HG02763 (cell line): ENCODE data around the gene CDSN.

ENCODE experiments used
- ATAC-seq: cut with Tn5 transposase; IDR thresholded peaks from one replicate; pipeline ENCODE4 v1.9.1; 2021; ENCODE audit warnings: mild to moderate bottlenecking, moderate library complexity; ENCODE audit not compliant: unreplicated experiment

The CDSN gene

DNA sequence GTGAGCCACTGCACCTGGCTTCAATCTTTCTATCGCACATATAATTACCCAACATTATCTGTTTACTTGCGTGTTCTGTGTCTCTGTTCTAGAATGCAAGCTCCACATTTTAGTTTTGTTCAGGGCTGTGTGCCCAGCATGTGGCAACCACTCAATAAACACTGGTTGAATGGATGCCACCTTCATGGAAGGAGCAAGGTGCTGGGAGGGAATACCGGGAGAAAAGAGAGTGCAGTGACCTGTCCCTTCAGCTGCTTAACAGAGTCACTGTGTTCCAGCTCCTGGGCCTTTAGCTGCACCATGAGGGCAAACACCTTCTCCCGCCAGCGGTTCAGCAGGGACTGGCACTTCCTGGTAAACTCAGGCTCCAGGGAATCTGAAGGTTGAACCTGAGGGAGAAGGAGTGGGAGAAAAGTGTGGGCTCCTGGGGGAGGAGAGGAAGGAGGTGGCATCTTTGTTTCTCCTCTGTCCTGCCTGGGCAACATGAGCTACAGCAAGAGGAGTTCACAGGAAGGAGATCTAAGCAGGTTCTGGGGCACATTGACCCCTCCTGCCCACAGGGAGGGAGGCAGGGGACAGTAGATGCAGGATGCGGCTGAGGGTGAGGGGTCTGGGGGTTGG, 29.7 kb upstream of the CDSN start:
- no peak for ATAC-seq

DNA sequence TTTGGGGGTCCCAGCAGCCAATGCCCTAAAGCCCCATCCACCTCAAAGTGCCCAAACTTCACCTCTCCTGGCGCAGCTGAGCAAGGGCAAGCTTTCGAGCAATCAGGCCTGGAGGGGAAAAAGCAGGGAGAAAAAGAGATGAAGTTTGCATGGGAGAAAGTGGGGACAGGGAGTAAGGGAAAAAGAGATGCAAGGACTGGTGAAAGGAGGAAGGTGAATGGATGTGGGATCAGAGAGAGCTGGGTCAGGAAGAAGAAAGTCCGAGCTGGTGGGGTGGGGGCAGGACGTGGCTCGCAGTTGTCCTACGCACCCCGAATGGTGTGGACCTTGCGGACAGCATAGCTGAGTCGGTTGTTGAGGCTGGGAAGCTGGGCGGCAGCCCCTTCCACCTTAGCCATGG, 25.1 kb upstream of the CDSN start:
- ATAC-seq = no peak

DNA sequence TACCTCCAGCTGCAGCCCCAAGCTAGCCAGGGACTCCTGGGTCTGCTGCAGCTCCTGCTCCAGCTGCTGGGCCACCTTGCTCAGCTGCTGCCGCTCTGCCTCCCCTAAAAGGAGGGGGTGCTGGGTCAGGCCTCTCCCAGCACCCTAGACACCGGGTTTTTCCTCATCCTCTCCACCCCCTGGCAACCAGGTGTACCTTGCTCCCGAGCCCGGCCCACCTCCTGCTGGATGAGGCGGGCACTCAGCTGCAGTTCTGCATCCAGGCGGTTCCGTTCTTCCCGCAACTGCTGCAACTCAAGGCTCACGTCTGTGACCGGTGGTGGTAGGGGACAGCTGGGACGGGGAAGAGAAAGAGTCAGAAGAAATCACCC, 24.7 kb upstream of the CDSN start:
- no peak for ATAC-seq

DNA sequence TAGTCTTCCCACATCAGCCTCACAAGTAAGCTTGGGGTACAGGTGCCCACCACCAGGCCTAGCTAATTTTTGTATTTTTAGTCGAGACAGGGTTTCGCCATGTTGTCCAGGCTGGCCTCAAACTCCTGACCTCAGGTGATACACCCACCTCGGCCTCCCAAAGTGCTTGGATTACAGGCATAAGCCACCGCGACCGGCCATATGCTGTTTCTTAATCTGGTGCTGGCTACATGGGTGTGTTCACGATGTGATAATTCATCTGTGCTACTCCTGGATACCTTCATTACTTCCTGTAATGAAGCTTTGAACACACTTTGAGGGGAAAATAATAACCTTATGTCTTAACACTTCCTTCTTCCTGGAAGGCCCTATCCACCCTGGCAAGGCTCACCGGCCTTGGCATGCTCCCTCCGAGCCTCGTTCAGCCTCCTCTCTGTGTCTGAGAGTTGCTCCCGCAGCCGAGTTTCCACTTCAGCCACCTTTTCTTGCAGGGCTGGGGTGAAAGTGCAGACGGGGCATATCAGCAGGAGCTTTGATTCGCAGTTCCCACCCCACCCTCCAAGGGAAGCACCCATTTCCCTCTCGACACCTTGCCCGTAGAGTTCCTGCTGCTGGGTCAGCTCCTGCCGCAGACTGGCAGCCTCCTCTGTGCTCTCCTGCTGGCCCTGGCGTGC, 24.2 kb upstream of the CDSN start:
- no peak for ATAC-seq

DNA sequence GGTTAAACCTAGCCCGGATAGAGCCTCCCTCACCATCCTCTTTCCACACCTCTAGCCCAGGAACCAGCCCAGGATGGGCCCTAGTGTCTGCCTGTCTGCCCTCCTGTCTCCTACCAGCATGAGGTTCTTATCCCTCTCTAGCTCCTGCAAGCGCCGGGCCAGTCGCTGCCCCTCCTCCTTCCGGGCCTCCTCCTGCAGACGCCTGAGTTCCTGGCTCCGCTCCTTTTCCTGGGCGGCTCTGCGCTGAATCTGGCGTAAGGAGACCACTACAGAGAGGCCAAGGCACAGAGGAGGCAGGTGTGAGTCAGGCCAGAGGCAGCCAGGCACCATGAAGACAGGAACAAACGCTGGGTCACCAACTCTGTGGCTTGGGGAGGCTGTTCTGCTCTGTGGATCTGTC, 22.9 kb upstream of the CDSN start:
- no peak for ATAC-seq

DNA sequence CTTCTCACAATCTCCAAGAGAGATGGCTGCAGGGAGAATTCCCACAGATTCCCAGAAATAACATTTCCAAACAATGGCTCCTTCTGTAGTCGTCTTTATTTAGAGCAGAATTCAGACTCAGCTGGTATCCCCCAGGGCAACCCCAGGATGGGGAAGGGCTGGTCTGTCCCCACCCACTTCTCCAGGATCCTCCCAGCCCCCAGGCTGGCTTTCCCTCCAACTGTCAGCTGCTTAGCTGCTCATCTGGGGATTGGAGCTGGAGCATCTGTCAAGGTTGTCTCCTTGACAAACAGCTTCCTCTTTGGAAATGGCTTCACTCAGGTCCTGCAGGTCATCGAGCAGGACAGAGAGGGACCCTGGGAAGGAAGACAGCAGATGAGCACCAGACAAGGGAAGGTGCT, 22.1 kb upstream of the CDSN start:
- no peak for ATAC-seq

DNA sequence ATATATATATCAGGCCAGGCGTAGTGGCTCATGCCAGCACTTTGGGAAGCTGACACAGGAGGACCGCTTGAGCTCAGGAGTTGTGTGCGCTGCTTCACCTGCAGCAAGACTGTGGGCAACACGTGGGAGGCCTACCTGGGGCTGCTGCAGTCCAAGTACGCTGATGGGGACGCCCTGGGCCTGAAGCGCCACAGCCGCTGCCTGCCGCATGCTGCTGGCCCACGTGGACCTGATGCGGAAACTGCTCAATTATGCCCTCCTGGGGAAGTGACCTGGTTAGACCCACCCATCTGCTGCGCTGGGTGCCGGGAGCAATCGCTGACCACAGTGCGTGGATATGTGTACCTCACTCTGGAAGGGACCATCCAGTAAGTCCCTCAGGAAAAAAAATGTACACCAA, 20.4 kb upstream of the CDSN start:
- ATAC-seq = no peak

DNA sequence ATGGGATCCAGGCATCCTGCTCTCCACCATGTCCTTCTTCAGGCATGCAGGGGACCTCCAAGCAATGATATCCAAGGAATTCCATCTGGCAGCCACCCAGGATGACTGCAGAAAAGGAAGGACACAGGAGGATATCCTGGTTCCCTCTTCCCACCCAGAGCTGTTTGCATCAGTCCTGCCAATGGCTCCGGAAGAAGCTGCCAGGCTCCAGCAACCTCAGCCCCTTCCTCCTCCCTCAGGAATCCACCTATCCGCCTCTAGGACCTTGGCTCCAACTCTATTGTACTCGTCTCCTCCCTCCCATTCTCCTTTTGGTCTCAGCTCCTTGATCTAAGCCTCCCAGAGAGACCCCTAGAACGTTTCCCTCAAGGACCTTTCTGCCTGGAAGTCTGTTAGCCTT, 19.4 kb upstream of the CDSN start:
- ATAC-seq = no peak

DNA sequence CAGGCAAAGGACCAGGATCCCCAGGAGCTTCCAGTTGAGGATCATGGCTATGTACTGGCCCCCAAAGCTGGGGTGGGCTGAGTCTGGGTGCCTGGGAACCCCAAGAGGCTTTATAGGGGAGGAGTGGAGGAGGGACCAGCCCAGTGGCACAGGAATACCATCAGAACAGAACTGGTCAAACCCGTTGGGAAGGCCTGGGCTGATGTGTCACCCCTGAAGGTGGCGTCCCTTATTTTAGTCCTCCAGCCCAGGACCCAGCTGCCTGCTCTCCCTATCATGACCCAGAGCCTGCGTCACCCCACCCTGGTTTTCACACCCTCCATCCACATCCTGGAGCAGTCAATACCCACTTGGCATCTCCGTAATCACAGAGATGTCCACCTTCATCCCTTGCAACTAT, 18.7 kb upstream of the CDSN start, which contains the start of gene PSORS1C2:
Gene PSORS1C2 (minus strand): TSS at position 85 of the 400 bp plus-strand sequence. CDS start 40 bp downstream, at position 45.
- ATAC-seq = no peak

DNA sequence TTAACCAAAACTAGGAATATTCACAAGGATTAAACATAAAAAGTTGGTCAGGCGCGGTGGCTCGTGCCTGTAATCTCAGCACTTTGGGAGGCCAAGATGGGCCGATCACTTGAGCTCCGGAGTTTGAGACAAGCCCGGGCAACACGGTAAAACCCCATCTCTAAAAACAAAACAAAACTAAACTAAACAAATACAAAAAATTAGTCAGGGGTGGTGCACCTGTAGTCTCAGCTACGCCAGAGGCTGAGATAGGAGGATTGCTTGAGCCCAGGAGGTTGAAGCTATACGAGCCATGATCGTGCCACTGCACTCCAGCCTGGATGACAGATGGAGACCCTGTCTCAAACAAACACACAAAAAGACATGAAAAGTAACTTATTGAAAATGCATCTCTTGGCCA, 15.5 kb upstream of the CDSN start:
- ATAC-seq = no peak

DNA sequence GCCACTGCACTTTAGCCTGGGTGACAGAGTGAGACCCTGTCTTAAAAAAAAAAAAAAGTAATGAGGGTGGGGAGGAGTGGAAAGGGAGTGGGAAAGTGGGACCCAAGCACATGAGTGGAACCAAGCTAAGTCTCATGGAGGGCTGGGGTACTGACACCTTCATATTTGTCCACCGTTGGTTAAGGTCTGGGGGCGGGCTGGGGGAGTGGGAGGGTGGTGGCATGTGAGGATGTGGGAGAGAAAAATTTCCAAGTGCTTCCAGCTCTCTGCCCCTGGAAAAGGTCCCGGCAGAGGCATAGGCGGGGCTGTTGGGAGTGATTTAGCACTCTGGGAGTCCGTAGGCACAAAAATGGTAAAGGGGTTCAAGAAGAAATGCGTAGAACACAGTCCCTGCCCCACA, 12.6 kb upstream of the CDSN start:
- ATAC-seq = no peak

DNA sequence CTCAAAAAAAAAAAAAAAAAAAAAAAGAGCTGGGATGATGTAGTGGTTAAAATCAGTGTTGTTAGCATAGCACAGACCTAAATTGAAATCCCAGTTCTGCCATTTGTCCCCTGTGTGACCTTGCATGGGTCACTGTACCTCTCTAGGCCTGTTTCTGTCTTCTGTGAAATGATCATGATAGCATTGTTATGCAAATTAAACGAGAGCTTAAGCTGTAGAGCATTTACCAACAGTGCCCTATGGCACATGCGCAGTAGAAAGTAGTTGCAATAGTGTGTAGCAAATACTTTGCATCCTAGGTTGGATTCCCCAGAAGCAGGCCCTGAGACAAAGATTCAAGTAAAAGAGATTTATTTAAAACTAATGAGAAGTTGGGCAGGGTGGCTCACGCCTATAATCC, 11.3 kb upstream of the CDSN start:
- no peak for ATAC-seq

DNA sequence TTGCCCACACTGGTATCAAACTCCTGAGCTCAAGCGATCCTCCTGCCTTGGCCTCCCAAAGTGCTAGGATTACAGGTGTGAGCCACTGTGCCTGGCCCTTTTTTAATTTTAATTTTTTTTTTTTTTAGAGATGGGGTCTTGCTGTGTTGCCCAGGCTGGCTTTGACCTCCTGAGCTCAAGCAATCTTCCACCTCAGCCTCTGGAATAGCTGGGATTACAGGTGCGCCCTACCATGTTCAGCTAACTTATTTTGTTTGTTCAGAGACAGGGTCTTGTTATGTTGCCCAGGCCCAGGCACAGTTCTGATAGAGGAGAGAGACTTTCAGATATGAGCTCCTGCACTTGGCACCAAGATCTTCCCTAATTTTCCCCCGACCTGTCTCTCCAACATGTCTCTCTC, 10.5 kb upstream of the CDSN start:
- ATAC-seq = no peak

DNA sequence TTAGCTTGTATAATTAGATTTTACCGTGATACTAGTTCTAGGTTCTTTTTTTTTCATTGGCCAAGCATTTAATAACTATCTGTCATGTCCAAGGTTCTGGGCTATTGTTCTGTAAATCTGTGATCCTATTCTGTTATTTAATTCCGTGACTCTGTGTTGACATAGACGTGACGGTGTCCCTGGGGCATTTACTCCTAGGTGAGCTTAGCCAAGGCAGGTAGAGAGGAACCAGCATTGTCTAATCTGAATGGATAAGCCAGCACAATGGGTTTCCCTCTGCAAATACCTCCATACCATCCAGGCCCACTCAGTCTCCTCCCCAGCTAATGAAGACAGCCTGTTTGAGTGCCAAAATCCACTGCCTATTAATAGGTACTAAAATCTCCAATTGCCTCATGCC, 8.9 kb upstream of the CDSN start:
- no peak for ATAC-seq

DNA sequence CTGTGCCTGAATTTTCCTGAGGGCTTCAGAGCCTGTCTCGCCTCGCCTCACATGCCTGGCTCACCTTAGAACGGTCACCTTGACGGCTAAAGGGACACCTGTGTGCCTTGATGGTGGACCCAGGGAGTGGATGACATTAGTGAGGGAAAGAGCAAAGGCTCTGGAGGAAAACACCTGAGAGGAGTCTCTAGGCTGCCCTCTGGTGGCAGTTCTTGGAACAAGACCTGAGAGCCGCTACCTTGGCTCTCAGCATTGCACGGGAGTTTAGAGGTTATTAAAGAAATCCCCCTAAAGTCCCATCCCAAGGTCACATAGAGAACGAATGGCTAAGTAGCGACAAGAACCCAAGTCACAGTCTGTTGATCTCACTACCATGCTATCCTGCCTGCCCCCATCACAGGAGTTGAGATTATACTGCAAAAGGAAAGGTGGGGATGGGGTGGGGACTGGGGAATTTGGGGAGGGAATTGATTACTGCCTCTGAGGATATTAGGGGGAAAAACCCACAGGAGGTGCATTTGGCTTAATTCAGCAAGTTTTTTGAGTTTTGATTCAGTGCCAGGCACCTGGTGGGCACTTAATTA, 7.9 kb upstream of the CDSN start:
- ATAC-seq = no peak

DNA sequence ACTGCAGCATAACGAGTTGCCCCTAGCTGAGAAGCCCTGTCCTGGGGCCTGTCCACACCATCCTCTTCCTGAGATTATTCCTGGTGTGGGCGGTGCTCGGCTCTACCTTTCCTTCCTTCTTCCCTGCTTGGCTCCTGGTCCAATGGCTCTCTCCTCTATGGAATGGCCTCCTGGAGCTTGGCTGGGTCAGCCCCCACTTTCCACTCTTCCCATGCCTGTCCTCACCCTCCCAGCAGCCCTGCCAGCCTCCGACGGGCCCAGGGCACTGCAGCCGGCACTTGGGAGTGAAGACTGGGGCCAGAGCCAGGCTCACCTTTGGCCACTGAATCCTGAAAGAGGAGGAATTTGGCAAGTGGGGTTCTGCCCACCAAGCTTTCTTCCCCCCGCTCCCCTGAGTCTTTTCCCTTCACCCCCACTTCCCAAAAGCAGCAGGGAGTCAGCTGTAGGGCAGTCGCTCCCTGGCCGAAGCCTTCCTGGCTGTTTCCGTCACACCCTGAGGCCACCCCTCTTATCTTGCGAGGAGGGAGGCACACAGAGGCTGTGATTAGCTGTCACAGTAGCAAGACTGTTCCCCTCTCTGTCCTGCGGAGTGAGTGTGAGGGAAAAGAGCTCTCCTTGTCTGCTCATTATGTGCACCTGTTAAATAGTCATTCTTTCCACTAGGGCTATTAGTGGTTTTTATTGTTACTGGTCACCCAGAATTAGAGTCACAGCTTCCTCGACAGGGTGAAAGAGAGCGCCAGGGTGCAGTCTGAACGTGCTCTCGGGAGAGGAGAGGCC, 6.3 kb upstream of the CDSN start:
- no peak for ATAC-seq

DNA sequence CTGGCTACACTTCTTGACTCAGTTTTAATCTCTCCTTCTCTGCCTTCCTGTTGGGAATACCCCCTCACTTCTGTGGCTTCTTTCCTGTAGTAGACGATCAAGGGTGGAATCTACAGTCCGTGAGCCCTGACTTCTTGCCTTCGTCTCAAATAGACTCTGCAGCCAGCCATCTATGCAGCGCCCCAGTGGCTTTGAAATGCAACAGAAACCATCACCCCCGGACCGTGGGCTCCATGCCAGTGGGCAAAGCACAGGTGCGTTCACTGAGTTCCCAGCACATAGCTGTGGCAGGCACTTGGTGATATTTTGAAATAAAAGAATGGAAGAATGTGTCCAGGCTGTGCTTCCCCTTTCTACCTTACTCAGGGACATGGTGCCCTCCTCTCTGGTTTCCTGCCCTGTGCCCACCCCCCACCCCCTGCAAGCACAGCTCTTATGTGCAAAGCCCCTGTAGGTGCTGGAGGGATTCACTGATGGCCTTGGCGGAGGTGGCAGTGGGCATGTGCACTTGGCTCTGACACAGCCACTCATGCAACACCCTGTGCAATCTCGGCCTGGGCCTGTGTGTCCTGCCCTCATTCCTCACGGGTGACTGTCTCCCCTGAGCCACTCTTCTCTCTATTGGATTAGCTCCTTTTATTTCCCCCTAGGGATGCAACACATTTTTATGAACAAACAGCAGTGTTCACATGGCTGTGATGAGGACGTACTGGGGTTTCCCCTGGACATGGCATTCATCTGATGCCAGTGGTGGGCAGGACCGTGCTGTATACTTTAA, 5.5 kb upstream of the CDSN start:
- no peak for ATAC-seq

DNA sequence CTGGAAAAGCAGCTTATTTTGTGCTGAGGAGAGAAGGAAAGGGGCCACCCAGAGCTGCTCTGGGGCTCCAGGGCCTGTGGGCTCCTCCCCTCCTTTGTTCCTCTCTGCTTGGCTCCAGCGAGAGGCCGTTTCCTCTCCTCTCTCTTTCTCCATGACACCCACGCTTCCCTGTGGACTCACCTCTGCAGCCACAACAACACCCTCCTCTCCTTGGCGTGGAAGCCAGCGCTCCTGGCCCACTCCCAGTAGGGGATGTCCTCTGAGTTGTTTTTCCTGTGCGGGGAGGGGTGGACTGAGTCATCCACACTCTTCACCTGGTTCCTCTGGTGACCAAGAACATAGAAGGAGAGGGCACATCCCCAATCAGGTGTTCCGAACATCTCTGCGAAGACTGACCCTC, 4.9 kb upstream of the CDSN start:
- no peak for ATAC-seq

DNA sequence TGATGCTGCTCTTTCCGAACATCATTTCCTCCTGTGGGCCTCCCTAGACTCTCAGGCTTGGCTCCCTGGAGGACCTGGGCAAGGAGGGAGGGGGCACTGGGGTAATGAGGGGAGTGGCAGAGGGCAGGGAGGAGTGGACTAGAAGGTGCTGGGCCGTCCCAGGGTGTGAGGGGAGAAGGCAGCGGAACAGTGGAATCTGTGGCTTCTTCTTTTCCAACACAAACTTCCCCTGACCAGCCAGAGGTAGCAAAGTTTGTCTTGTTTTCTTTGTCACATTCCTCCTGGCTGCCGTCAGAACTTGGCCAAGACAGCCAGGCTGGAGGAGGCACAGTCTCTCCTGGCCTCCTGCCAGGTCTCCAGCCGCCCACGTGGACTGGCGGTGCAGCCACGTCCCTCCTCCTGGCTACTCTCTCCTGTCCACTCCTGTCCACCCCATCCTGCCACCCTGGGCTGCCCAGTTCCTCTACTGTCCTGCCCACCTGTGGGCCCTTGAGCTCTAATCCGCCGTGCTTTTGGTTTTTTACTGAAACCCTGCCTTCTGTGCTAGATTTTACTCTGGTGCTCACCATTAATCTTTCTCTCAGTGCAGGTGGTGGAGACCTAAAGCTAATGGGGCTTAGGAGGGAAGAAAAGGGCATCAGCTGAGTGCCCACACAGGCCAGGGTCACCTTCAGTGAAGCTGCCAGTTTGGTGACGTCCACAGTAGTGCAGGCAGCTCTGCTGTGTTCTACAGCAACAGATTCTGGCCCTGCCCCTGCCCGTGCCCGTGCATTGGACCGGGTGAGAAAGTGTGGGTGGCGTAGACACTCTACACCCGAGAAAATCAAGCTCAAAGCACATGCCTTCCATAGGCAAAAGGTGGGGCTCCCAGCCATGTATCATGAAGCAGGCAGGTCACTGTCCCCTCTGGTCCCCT, 2.8 kb upstream of the CDSN start:
- no peak for ATAC-seq

DNA sequence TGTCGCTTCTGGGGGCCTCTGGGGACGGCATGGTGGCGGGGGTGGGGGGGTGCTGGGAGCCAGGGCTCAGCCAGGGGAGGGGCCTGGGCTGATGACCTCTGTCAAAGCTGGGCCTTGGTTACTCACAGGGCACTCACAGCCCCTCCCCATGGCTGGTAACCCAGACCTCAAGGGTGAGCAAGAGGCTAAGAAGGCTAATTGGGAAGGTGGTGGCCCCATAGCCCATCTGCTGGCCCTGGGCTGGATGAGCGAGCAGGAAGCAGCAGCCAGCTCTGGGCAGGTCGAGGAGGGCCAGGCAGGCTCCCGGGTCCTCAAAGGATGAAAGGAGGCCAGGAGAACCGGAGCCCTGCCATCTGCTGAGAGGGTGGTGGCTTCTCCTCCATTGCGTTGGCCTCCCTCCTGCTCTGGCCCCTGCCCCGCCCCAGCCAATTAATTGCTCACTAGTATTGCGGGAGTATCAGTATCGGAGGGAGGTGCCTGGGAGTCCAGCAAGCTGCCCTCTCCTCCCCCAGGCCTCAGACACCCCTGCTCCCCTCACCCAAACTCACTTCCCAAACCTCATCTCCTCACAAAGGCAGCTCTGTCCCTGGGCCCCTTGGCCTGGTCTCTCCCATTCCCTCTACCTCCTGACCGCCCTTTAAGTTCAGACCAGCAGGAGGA, 1.0 kb upstream of the CDSN start:
- no peak for ATAC-seq
